Activated T-cell treated with anti-CD3 and anti-CD28 coated beads, Interleukin-2, amount 50 U/mL, for 48 hours (primary cell): ENCODE results near the gene LDLRAD4.

Source experiments
- DNase-seq, 2 experiments: peaks; one replicate each; pipeline ENCODE4 v3.0.0-alpha.2; 2020

Gene LDLRAD4

DNA sequence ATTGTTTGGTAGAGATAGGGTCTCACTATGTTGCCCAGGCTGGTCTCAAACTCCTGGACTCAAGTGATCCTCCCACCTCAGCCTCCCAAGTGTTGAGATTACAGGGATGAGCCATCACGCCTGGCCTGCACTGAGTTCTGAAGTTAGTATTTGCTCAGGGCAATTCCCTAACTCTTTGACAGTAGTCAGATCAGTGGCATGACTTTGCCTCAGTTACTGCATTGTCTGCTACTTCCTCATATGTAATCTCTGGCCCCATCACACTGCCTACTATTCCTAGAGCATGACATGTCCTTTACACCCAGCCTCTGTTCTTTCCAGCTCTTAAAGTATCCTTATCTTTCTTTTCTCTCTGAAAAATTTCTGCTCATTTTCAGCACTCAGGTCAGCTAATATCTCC lies 193.5 kb downstream of the LDLRAD4 start:
- no peak for DNase-seq

DNA sequence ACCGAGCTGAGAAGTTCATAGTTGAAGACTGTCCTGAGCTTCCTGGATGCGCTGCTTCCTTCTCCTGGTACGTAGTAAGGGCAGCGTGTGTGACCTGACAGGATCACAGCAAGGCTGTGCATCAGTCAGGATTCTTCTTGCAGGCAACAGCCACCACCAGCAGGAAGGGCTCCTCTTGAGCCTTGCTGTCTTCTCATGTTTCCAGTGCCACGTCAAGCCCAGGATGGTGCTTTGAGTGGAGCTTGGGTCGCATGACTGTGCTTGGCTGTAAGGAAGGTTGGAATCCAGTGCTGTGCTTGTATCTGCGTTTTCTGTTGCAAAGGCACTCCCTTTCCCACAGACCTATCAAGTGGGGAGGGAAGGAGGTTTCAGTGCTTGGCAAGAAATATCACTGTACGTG lies 194.3 kb downstream of the LDLRAD4 start:
- DNase-seq, result no peak

DNA sequence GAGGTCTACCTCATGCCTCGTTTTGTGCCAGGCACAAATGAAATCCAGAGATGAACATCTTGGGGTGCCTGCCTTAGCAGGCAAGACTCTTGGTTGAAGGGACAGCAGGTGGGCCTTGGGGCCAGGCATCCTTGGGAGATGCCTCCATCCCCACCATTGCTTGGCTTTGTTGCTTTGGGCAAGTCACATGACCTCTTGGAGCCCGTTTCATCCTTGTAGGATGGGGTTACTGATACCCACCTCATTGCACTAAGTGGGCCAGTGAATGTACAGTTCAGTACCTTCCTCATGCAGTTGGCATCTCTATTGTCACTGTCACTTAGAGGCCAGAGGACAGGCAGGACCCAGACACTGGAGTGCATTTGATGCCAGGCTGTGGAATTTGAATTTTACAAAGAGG lies 195.5 kb downstream of the LDLRAD4 start:
- DNase-seq, result no peak

DNA sequence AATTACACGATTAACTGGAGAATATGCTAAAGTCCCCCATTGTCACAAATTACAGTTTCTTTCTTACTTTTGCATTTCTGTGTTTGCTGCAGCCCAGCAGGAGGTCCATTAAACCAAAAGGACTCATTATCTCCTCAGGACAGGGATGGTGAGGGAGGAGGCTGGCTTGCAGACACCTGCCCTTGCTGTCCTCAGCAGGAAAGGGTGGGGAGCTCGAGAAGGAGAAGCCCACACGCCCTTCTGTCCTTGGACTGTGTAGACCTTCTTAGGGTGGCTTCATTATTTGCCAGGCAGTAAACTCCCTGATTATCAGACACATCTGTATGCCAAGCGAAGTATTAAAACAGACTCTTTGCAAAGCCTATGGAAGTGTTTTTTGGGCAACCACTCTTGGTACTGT lies 196.0 kb downstream of the LDLRAD4 start:
- DNase-seq, result no peak

DNA sequence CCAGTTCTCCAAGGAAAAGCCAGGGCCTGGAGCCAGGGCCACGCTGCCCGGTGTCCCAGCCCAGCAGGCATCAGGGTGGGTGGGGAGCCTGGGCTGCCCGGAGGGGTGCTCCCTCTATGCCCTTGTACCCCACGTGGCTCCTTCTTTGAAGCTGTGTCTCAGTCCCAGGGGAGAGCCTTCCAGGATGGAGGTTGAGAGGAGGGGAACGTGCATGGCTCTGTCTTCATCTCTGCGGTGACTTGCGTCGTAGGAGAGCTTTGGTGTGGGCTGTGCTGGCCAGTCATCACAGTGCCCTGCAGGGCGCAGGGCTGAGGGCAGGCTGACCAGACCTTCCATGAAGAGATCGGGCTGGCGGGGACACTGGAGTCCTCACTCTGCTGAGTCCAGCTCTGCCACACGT lies 197.2 kb downstream of the LDLRAD4 start:
- no peak for DNase-seq

DNA sequence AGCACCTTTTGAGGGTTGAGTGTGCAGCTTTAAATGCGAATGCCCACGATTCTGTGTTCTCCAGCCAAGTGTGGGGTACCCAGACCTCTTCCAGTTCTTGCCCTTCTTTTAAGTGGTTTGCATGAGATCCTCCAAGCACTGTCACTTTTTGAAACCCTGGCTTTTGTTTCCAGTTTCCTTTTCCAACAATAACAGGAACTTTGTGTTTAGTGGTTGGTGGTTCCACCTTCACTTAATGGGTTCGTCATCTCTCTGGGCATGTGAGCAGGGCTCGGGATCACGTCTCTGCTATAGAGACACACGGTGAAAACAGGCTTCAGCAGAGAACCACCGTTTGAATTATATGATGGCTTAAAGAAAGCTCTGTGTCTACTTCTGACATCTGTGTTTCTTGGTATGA lies 197.6 kb downstream of the LDLRAD4 start:
- DNase-seq, result no peak

DNA sequence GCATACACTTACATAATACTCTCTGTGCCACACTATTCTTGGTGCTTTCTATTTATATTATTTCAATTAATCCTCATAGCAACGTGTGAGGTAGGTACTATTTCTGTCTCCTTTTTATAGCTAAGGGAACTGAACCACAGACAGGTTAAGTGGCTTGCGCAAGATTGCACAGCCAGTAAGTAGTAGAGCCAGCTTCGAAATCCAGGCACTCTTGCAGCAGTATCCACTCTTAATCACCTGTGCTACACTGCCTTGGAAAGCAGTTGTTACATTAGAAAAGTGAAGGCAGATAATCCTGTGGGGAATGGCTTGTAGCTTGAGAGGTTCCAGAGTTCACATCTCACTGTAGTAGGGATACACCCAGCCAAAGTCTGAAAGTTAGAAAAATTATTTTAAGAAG lies 198.3 kb downstream of the LDLRAD4 start:
- DNase-seq, result no peak

DNA sequence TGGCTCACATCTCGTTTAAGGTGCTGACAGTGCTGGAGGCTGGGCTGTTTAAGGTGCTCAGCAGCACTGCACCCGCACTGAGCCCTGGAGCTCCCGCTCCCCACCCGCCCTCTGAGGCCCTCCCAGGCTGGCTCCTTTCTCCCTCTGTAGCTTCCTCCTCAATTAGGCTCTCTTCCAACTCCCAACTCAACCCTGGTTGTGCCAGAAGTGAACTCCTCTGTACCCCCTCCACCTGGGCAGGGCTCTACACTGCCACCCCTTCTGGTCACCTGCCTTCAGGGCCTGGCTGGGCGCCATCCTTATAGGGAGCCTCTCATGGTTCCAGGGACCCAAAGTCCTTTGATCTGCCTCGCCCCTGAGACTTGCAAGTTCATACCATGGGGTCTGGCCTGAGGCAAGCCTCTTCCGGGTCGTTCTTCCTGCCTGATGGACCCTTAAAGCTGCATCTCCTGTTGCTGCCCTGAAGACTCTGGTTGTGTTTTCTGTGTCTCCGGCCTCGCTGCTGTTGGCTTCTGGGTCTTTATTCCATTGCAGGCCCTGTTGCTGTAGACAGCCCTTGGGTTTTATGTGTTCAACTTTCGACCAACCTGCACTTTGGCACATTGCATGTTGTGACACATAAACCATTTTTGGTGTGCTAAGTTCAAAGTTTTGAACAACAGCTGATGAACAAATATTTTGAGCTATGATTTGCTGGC lies 199.6 kb downstream of the LDLRAD4 start:
- DNase-seq, result no peak

DNA sequence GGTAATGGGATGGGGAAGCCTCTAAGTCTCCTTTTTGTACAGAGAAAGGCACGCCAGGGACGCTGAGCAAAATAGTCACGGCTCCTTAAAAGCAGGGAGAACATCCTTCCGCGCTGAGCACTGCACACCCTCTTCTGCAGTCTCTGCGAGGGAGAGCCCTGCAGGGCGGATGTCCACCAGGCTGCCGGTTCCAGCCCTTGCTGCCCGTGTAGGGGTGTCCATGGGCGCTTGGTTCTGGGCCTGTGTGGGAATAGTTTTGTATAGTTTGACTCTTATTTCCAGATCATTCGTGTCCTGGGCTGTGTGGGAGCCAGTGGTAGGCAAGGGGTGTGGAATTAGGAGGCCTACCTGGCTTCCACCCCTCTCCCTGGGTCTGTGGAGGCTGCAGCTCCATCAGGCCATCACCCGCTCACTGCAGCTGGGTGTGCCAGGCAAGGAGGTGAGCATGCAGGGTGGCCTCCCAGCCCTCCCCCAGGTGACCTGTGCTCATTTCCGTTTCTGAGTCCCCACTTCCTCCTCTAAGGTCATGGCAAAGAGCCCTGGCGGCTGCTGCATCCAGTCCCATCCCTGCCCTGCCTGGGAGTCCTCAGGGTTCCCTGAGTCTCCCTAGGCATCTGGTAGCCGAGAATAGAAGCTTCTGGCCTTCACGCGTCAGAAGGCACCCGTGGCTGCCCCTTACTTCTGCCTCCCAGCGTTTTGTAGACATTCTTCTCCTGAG lies 202.6 kb downstream of the LDLRAD4 start:
- no peak for DNase-seq

DNA sequence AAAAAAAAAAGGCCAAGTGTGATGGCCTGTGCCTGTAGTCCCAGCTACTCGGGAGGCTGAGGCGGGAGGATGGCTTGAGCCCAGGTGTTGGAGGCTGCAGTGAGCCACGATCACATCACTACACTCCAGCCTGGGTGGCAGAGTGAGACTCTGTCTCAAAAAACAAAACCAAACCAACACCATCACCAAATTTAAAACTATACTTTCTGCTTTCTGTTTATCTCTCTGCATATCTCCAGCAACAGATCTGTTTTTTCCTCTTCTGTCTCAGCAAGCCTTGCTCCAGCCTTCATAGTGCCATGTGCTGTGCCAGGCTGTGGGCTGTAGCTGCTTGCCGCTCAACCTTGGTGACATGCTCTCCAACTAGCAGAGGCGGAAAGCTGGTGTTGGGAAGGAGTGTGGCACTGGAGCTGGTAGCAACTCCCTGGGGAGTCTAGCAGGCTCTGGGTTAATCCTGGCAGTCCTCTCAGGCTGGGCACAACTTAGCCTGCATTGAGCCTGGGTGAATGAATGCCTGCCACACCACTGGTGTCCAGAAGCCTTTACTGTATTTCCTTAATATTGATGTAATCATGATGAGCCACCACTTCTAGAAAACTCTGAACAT lies 204.1 kb downstream of the LDLRAD4 start:
- DNase-seq, result no peak

DNA sequence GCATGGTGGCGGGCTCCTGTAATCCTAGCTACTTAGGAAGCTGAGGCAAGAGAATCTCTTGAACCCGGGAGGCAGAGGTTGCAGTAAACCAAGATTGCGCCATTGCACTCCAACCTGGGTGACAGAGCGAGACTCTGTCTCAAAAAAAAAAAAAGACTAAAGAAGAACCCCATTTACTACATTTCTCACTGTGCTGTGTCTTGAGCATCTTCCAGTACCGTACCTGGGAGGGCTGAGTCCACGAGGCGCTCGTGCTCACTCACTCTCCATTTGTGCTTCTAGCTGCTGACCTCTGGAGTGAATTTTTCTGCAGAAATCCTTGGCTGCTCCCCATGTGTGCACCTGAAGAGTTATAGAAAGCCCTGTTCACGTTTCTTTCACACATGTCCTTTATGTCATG lies 204.8 kb downstream of the LDLRAD4 start:
- no peak for DNase-seq

DNA sequence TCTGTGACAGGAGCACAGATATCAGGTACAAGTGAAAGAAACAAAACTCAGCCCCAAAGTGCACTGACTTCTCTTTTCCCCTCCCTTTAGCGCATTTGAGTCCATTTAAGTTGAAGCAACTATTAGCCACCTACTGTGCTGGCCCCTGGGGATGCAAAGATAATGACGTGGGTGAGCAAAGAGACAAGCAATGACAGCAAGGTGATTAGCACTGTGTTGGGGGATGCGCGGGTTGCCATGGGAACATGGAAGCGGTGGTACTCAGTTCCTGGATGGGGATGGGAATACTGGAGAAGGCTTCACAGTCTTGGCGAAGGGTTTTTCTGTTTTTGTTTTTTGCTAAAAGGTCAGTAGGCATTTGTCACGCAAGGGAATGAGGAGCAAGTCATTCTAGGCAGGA lies 205.8 kb downstream of the LDLRAD4 start:
- DNase-seq, result no peak

DNA sequence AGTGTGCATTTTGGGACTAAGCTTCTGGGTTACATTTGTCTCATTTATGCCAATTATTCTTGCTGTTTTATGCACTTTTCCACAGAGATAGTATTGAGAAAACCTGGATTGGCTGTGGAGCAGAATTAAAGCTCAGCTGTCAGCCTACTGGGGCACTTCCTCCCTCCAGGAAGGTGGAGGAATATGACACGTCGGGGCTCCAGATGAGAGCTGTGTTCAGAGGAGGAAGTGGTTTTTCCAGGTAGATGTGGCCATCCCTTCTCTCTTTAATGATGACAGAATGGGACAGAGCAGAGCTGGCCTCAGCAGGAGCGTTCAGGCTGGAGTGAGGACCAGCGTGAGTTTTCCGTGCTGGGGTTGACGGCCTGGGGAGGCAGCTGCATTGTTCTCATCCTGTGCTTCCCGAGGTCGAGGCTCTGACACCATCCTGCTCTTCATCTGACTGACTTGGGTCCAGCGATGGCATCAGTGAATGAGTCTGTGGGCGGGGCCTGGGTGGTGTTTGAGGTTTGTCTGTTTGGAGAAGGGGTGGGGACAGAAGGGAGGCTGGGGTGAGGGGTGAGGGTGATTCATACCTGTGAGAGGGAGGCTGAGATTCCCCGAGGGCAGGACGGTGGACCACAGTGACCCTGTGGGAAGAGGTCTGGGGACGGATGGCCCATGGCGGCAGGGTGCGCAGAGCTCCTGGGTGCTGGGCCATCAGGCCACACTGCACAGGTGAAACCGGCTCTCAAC lies 207.0 kb downstream of the LDLRAD4 start:
- DNase-seq, result peak in 1 of 2 experiments; percentile 41

DNA sequence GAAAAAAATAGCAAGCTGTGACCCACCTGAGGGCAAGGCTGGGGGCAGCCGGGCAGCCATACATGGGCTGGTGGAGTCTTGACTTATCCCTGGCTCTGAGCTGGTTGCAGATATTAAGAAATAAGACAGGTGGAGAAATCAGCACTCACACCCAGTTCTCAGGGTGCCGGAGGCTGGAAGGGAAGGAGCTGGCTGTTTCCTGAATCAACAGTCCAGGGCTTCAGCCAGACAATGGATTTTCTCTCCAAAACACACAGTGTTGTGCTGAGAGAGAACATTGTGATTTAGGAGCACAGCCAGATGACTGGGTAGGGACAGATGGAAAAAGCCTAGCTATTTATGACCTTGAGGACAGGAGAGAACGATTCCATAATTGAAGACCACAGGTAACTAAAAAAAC lies 208.8 kb downstream of the LDLRAD4 start:
- DNase-seq, result no peak

DNA sequence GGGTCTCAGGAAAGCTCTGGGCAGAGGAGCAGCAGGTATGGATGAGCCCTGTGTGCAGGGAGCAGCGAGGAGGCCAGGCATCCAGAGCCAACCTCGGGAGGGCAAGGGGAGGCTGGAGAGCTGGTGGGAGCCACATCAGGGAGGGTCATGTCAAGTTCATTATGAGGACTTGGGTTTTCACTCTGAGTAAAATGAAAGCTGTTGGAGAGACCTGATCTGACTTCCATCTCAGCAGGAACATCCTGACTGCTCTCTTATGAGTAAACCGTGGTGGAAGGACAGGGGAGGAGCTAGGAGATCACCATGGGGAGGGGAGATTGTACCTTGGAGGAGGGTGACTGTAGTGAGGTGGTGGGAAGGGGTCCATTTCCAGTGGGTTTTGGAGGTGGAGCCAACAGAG lies 209.8 kb downstream of the LDLRAD4 start:
- DNase-seq, result no peak

DNA sequence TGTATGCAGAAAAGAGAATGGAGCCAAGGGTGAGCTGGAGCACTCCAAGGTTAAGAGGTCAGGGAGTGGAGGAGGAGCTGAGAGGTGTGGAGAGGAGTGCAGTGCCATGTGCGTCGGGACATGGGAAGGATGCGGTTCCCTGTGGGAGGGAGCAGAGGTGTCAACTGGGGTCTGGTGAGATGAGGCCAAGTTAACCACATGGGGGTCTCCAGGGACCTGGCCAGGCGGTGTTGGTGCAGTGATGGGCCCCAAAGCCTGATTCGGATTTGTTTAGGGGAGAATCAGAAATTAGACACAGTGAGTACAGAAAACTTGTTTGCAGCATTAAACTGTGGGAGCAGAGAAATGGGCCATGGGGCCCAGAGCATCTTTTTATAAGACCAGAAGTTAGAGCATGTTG lies 210.5 kb downstream of the LDLRAD4 start:
- no peak for DNase-seq

DNA sequence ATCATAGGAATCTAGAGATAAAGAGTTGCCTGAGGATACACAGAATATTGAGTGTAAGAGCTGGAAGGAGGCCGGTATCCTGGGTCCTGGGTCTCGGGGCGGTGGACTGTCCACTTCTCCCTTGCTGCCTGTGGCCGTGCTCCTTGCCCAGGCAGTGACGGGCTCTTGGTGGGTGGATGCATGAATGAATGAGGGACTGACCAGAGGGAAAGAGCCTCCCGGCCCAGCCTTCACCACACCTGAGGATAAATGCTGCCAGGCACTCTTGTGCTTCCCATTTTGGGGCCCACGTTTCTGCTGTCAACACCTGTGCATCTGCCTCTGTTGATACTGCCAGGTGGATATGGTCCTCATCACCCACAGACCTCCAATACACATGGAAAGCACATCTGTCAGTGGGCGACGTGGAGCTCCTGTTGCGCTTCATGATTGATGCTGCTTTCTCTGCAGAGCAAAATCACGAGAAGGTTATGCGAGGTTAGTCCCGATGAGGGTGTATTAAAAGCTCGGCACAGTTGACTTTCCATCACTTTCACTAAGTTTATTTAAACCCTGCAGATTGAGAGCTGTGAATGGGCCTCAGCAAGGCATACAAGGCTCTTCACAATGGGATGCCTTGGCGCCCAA lies 211.4 kb downstream of the LDLRAD4 start:
- DNase-seq, result no peak

DNA sequence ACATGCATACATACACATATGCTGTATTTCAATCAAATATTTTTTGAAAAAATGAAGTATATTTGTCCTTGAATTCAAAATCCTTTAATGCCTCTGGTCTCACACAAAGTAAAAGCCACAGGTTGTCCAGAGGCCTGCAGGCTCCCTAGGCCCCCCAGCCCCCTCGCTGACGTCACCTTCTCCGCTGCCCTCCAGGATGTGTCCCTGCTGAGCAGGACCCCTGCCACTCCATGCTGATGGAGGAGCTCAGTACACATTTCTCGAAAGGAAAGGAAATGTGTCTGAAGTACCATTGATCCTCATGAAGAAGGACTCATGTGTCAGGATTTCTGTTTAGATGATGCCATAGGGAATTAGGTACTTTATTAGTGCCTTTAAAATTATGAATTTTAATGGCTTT lies 212.1 kb downstream of the LDLRAD4 start:
- no peak for DNase-seq

DNA sequence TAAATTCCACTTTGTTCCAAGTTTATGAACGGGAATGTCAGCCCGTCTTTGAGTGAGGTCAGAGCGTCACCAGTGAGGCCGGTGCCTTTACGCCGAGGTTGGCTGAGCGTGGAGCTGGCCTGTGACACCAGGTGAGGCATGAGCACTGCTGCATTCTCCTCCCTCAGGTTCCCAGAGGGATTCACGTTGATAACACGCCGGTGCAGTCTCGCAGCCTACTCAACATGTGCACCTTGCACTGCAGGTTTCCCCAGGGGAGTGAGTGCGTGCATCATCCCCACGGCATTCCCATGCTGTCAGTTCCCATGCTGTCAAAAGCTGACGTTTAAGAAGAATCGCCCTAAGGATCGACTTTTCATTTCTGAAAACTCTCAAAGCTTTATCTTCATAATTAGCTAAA lies 213.3 kb downstream of the LDLRAD4 start:
- no peak for DNase-seq

DNA sequence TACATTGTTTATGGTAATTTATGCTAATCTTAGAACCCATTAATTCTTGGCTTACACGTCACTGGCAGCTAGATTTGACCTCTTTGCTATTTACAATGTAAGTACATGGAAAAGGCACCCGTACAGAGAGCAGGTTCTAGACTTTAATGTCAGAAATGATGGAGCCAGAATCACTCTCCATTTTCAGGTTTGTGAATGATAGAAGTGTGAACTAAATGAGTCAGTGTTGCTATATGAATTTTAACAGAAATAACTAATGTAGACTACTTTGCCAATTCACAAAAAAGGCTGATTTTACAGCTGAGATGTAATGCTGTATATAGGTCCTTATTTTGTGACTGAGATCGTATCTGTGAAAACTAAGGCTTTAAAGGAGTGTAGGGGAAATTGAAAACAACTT lies 214.6 kb downstream of the LDLRAD4 start:
- DNase-seq, result no peak

DNA sequence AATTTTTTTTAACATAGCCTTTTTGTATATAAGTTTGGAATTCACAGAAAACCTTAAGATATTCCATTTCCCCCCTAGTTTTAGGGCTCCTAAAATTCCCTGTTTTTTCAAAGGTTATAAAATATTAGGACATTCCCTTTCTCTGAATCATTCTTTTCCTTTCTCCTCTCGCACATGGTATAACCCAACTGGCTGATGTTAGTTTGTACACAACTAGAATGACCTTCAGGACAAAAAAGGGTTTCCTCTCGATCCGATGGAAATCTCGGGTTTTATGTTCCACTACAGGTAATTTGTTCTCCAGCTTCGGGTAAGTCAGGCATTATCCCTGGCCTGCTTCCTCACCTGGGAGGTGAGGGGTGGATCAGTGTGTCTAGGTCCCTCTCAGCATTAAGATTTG lies 215.1 kb downstream of the LDLRAD4 start:
- no peak for DNase-seq

DNA sequence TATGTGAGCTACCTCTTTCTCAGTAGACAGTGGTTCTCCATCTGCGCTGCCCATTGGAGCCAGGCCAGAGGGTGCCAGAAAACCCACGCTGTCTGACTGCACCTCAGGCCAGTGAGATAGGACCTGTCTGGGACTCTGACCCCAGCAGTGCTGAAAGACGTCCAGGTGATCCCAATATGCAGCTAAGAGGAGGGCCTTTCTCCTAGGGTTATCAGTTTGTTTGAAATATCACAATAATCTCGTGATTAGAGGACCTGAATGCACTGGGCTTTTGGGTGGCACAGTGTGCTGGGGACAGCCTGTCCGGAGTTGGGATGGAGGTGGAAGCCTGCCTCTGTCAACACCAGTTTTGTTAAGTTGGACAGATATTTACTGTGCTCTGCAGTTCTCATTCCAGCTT lies 216.3 kb downstream of the LDLRAD4 start:
- no peak for DNase-seq
